Stimulated activated CD4-positive, alpha-beta T cell treated with anti-CD3 and anti-CD28 coated beads, Interleukin-1b, Interleukin-23, amount 100 ng/mL, for 4 hours (primary cell): ENCODE data around the gene CDS2.
"Not testable (repeated sequence)": the region's sequence is repeated elsewhere in the genome, so short reads cannot be mapped to it uniquely, and the experiment has no call there.

Source experiments
- DNase-seq, 2 donors: peaks; one replicate each; pipeline ENCODE4 v3.0.0-alpha.2; 2020; ENCODE audit warnings: low read depth in 2 of 2

CDS2 gene

DNA sequence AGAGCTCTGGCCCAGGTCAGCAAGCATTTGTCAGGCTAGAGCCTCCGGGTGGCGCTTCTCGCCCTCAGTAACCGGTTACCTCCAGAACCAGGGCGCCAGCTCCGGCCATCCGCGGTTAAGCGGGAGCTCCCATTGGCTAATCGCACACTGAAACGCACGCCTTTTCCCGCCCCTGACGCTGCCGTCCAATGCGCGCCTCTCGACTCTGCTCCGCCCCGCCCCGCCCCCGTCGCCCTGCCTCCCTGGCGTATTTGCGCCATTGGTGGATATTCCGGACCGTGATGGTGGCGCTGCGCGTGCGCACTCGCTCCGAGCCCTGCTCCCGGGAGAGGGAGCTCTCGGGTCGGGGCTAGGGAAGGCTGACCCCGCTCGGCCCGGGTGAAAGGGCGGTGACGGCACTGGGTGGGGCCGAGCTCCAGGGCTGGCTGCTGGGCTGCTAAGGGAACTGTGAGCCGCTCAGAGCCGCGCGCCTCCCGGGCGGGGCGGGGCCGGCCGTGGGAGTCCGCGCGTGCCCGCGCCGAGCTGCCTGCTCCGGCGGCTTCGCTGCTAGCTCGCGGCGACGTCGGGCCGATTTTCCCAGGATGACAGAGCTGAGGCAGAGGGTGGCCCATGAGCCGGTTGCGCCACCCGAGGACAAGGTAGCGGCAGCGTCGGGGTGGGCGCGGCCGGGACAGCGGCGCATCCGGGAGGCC is at the start of gene CDS2:
Gene CDS2 (plus strand): TSS at position 497 of the 692 bp plus-strand sequence. CDS start 85 bp downstream, at position 582.
- peak; percentile 100 for DNase-seq

DNA sequence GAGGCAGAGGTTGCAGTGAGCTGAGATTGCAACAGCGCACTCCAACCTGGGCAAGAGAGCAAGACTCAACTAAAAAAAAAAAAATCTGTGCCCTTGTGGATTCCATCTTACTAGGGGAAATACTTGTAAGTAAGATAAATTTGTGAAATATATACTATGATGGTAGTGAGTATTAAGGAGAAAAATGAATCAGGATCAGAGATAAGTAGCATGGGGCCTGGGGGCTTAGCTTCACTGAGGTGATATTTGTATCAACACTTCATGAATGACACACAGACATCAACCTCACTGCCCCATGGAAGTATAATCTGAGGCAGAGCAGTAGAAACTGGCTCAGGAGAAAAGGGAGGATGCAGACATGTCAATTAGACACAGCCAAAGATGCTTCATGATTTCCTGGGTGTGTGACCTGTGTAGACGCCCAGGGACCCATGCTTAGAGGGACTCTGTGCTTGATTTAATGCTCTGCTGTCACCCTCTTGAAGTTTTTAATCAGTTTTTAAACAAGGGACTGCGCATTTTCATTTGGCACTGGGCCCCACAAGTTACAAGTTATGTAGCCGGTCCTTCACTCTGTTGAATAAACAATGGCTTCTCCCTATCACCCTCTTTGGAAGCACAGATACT is 48.9 kb upstream of the CDS2 start:
- DNase-seq = peak in 1 of 2 donors; percentile 5

DNA sequence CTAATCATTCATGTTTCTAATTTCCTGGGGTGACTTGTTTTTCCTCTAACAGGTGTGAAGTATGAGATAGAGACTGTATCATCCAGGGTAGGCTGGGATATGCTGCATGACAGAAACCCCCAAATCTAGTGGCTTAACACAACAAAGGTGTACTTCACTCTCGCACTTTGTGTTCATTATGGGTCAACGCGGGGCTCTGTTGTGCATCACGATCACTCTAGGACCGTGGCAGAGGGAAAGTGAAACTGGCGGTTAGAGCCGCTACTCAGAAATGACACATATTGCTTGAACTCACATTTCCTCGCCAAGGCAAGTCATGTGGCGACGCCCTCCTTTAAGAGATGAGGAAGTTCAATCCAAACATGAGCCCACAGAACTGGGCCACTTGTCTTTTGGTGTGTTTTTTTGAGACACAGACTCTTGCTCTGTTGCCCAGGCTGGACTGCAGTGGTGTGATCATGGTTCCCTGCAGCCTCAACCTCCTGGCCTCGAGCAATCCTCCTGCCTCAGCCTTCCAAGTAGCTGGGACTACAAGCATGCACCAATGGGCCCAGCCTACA is 48.3 kb upstream of the CDS2 start:
- DNase-seq = peak; percentile 40 to 61

DNA sequence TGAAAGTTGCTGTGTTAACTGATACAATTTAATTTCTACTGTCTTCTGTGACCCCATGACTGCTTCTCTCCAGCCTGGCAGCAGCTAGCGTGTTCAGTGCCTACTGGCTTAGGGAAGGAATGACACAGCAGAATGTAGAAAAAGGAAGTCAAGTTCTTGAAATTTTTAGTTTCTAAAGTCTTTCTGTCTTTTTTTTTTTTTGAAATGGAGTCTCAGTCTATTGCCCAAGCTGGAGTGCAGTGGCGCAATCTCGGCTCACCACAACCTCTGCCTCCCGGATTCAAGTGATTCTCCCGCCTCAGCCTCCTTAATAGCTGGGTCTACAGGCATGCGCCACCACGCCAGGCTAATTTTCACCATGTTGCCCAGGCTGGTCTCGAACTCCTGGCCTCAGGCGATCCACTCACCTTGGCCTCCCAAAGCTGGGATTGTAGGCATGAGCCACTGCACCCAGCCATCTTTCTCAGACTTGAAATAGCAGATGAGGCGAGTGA is 46.4 kb upstream of the CDS2 start:
- no peak for DNase-seq

DNA sequence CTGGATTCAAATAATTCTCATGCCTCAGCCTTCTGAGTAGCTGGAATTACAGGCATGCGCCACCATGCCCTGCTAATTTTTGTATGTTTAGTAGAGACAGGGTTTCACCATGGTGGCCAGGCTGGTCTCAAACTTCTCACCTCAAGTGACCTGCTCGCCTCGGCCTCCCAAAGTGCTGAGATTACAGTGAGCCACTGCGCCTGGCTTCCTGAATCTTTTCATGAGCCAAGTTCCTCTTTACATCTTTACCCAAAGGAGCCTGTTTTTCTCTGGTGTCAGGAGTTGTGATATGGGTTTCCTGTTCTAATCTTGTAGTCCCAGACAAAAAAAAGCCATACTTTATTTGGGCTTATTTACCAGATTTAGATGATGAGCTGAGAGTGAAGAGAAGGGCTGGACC is 41.4 kb upstream of the CDS2 start:
- no peak for DNase-seq

DNA sequence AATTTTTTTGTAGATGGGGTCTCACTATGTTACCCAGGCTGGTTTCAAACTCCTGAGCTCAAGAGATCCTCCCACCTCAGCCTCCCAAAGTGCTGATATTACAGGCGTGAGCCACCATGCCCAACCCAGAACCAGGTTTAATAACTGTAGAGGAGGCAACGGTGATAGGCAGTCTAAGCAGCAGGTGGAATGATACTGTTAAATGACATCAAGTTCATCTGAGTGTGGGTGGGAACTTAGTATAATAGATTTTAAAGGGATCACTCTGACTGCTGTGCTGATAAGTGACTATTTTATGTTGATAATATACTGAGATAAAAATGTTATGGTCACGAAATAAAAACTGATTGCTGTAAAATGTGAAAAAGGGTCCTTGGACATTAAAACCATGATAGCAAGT is 38.1 kb upstream of the CDS2 start:
- DNase-seq = no peak

DNA sequence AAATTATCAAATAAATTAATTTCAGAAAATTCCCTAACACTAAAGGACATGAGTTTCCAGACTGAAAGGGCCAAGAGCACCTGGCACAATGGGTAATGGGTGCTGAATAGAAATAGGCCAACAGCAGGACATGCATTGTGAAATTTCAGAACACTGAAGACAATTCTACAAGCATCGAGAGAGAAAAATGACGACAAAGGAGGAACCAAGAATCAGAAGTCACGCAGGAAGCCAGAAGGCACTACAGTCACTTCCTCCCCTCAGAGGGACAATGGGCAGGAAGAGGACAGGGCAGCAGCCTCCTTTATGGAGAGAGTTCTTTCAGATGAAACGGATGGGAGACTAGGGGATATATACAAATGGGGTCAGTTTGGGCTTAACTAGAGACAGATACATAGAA is 36.6 kb upstream of the CDS2 start:
- DNase-seq = no peak

DNA sequence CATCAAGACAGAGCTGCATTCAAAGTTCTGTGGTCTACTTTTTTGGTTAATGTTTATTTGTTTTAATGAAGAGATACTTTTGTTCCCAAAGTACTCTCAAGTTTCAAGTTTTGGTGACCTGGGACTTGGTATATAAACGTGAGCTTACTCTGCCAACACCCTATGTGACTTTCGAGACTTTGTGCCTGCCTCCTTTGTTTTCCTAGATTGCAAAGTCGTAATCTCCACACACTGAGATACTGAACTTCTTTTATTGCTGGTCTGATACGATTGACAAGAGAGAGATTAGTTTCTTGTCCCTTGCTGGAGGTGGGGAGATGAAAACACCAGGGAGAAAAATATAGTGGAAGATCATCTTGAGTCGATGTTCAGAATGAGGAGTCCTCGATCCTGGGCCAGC is 34.9 kb upstream of the CDS2 start:
- DNase-seq = no peak

DNA sequence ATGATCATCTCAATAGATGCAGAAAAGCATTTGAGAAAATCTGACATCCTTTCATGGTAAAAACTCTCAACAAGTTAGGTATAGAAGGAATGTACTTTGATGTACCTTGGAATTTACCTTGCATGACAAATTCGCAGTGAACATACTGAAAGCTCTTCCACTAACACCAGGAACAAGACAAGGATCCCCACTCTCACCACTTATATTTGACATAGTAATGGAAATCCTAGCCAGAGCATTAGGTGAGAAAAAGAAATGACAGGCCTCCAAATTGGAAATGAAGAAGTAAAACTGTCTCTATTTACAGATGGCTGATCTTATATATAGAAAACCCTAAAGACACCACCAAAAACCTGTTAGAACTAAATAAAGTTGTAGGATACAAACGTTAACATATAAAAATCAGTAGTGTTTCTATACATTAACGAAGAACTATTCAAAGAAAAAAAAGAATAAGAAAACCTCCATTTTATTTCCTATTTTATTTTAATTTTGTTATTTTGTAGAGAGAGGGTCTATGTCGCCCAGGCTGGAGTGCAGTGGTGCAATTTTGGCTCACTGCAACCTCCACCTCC is 34.0 kb upstream of the CDS2 start:
- no peak for DNase-seq

DNA sequence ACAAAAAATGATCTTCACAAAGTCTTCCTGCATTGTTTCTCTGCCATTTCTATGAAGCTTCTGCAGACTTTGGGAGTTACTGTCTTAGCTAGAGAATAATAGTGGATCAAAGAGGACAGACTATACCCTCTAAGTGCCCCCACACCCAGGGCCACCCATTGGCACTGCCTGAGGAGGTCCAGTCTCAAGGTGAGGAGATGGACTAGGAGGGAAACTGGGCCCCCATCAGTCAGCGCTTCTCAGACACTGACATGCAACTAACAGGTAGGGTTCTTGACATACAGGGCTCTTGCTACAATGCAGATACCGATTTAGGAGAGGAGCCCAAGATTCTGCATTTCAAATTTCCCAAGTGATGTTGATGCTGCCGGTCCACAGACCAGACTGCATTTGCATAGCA is 31.4 kb upstream of the CDS2 start:
- no peak for DNase-seq

DNA sequence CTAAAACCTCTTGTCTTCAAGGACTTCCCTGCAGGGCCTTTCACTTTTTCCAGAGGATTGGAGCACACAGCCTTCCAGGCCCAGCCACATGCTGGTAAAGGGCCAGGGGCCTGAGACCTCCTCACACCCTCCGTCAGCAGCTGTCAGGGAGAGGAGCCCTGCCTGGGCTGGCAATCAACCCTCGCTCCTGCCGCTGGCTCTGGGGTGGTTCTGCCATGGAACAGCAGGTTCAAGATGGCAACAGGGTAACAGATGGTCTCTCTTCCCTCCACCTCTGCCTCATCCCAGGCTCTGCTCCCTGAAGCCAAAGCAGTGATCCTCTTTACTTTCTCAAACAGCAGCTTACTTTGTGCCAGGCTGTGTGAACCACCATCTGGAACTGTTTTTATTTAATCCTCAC is 30.9 kb upstream of the CDS2 start:
- no peak for DNase-seq

DNA sequence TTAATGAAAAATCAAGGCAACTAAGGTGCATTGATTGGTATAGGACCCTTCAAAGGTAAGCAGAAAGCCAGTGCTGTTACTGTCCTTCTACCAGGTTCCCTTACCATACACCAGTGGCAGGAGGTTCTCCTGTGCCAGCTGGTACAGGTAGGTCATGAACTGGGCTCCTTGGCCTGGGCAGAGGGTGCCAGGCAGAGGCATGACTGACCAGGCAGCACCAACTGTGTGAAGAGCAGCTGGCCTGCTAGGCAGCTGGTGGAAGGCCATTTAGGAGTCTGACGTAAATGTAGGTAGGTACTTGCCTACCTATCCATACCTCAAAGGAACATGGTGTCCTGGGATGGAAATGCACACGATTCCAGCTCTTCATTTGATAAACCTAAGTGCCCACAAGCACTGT is 30.3 kb upstream of the CDS2 start:
- no peak for DNase-seq

DNA sequence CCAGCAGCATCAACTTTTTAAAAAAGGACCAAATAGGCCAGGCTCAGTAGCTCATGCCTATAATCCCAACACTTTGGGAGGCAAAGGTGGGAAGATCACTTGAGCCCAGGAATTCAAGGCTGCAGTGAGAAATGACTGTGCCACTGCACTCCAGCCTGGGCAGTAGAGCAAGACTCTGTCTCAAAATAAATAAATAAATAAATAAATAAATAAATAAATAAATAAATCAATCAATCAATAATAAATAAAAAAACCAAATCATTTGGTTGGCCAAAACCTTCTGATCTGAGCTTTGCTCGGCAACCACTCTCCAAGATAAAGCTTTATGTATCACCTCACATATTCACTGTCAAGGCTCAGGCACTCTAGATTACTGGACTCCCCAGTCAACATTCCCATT is 27.8 kb upstream of the CDS2 start:
- DNase-seq = not testable (repeated sequence)

DNA sequence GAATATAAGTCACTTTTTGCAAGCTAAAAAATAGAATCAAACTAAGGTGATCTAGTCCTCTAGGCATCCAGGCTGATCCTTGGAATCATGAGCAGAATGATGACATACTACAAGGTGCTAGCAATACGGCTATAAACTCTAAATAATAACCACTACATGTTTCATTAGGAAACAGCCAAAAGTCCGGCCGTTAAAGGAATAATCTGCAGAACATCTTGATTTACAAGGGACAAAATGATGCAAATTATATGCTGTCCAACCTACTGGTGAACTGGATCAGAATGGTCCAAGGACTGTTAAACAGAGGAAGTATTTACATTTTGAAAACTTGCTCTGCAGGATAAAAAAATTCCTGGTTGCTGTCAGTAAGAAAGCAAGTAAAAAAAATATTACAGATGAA is 26.9 kb upstream of the CDS2 start:
- DNase-seq = not testable (repeated sequence)

DNA sequence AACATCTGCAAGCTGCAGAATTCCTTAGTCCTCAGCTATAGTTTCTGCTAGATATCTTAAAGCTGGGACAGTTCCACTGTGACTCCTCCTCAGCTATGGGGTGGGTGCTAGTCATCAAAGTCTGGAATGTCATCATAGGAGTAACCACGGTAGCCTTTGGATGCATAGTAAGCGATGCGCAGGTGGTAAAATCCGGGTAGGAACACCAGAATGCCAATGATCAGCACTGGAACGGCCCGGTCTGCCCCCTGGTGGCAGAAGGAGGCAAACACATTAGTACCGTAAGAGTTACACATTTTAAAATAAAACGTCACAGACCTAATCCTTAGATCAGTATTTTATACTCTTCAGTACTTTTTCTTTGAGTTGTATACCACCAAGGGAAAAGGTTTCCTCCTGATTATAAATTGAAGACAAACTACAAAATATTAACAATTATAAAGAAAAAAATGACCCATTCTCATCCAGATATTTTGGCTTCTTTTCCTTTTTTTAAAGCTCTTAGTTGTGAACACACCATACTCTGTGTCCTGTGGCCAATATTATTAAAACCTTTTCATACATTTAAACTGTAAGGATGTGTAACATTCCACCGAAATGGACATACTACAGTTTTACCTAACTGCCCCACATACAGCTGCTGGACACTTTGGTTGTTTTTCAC is 26.0 kb upstream of the CDS2 start:
- peak; percentile 71 to 76 for DNase-seq

DNA sequence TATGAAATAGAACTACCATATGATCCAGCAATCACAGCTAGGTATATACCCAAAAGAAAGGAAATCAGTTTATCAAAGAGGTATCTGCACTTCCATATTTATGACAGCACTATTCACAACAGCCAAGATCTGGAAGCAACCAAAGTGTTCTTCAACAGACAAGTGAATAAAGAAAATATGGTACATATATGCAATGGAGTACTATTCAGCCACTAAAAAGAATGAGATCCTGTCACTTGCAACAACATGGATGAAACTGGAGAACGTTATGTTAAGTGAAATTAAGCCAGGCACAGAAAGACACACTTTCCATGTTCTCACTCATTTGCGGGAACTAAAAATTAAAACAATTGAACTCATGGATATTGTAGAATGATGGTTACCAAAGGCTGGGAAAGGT is 22.3 kb upstream of the CDS2 start:
- DNase-seq = no peak

DNA sequence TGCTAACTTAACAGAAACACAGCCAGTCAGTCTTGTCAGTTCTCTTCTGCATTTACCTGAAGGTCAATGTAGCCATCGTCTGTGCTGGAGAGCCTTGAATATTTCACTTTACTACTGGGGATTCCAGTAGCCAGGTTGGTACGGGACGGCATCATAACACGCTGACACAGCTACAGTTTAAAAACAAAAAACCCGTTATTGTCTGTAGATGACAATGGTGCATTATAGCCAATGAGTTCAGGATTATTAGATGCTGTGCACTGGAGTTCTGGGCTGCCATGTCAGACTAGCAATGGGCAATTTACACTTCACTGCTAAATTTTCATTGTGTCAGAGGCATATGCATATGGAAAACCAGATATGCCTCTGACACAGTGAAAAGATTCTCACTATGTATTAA is 17.5 kb upstream of the CDS2 start:
- no peak for DNase-seq

DNA sequence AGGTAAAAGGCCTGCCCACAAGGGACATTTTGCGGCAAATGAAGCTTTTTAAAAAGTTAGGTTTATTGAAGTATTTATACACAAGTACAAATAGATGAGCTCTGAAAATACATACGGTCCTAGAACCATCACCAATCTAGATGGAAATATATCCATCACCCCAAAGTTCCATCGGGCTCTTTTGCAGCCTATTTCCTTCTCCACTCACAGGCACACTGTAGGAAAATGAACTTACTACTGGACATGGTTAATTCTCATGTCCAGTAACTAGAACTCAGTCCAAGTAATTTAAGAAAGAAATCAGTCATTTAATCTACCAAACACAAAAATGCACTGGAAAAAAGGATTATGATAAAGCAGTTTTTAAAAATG is 13.2 kb upstream of the CDS2 start:
- DNase-seq = no peak

DNA sequence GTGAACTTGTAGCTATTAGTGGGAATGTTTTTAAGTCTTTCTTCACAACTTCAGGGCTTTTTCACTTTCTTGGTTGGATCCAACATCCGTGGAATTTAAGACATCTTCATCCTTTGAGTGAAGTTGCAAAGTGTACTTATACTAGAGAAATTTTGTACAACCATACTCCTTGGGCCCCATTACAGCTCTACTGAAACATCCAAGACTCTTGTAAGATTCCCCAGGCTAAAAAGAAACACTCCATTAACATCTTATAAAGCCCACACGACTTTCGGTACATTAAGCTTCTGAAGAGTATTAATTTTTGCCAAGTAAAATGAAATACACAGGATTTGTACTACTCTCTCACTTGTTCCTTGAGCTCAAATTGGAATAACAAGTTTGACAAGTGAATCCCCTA is 12.4 kb upstream of the CDS2 start:
- DNase-seq = no peak

DNA sequence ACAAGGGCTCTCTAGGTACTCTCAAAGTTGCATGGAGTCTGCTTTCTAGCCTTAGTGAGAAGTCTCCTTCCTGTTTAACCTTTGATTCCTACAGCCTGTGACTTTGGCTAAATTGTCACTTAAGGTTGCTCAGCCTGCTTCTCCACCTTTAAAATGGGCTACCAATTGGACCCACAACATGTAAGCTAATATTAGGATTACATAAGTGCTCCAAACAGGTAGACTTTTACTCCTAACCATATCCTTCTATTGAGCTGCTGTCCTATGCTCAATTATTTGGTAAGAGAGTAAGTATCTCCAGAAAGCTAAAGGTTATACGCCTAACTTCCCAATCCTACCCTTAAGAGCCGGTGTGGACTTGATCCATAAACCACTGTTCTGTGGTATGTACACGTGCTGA is 9.9 kb upstream of the CDS2 start:
- no peak for DNase-seq

DNA sequence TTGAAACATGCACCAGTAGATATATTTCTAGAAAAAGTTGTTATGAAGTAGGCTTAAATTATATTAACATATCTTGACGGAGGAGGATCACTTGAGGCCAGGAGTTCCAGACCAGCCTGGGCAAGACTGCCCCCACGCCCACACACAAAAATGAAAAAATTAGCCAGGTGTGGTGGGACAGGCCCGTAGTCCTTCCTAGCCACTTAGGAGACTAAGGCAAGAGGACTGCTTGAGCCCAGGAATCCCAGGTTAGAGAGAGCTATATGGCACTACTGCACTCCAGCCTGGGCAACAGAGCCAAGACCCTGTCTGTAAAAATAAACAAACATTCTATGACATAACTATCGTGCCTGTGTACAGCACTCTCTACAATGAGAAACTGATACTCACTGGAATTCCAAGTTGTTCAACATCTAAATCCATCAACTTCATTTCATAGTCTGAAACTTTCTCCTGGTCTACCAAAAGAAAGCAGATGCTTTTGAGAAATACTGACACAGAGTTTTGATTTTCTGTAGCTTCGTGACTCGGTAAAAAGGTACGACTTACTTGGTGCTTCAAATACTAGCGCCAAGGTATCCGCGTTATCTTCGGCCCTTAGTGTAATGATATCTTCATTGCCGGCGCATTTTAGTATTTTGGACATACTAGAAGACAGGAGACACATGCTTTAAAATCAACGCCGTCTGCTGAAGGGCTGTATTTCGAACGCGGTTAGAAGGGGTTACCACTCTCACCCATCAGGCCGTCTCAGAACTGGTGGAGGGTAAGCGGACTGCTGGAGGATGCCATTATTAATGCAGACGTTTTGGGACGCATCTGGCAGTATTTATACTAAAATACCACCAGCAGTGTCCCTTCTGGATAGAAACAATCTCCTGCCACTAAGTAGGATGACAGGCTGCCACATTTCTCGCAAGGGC is 8.3 kb upstream of the CDS2 start:
- no peak for DNase-seq

DNA sequence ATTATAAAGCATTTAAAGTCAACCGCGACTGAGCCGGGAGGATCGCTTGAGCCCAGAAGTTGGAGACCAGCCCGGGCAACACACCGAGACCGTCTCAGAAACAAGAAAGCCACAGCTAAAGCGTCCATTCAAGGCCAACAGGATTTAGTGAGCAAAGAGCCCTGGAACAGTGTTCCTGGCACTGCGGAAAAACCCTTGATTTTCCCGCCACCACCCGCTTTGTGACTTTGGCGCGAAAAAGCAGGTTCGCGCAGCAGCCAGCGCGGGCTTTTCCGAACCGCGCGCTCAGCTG is 7.7 kb upstream of the CDS2 start:
- DNase-seq = no peak
